Measurements from ENCODE around the gene ZSCAN4. TPM values are rescaled to one million over a fixed set of nuclear protein-coding genes. Genes with fewer than 3 reads are reported as not detected.

The ZSCAN4 gene
- total RNA-seq, 1 experiment from 2014 or later: not detected

- Mint-ChIP-seq H3K4me1 (ENCODE audit: low read depth, unreplicated experiment) (no peaks in the 10 kb centered on the region), H3K9me3 (ENCODE audit: low read depth, unreplicated experiment) (peaks cover 17% of the 10 kb centered on the region), H3K36me3 (ENCODE audit: insufficient read depth, unreplicated experiment) (peaks cover 35% of the 10 kb centered on the region), H3K4me3 (ENCODE audit: low read depth, unreplicated experiment) (no peak overlapping the region), H3K27ac (ENCODE audit: unreplicated experiment) (no peak overlapping the region), H3K27me3 (ENCODE audit: unreplicated experiment) (no peaks in the 10 kb centered on the region)
- intact Hi-C loops (cut with micrococcal nuclease; ENCODE audit: unreplicated experiment): loop anchor here (10.0 kb wide), 1 partner anchor 125 kb away; the partner anchor contains the start of gene ZNF552
- BruUV-seq (replicated peaks): no TSS peak
- TF ChIP-seq CTCF (IDR thresholded peaks at IDR 0.05; ENCODE audit: unreplicated experiment): no peak
- no peak for DNase-seq
- CTCF ChIA-PET: no interaction called here
These were observed 21.0 kb downstream of the ZSCAN4 start for GRCh38 chr19:57689750-57690149.

GRCh38 chr19:57701625-57702024, 32.9 kb downstream of the ZSCAN4 start:
- DNase-seq: no peak
- CTCF ChIA-PET: no interaction called here
- Mint-ChIP-seq H3K4me1 (ENCODE audit: low read depth, unreplicated experiment) (no peaks in the 10 kb centered on the region), H3K27me3 (ENCODE audit: unreplicated experiment) (no peaks in the 10 kb centered on the region), H3K36me3 (ENCODE audit: insufficient read depth, unreplicated experiment) (no peaks in the 10 kb centered on the region), H3K27ac (ENCODE audit: unreplicated experiment) (no peak overlapping the region), H3K9me3 (ENCODE audit: low read depth, unreplicated experiment) (peaks cover 38% of the 10 kb centered on the region), H3K4me3 (ENCODE audit: low read depth, unreplicated experiment) (no peak overlapping the region)
- BruUV-seq (replicated peaks): no TSS peak
- intact Hi-C loops (cut with micrococcal nuclease; ENCODE audit: unreplicated experiment): no loop called here
- no peak for TF ChIP-seq CTCF (IDR thresholded peaks at IDR 0.05; ENCODE audit: unreplicated experiment)

DNA sequence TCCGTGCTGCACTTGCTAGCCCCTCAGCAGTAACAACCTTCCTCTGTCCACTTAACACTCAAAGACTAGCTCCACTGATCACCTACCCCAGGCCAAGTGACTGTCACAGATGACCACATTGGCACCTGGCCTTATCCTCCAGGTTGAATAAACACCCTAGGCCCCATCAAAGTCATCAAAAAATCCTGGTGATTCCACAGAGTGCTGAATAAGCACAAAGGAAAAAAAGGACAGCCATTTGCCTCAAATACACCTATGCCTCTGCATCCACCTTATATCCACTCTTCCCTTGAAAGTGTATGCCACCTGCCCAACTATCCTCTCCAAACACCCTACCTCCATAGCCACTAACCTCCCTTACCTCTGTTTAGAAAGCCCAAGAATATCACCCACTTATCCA, 37.6 kb downstream of the ZSCAN4 start:
- Mint-ChIP-seq H3K4me1 (ENCODE audit: low read depth, unreplicated experiment) (no peaks in the 10 kb centered on the region), H3K36me3 (ENCODE audit: insufficient read depth, unreplicated experiment) (peaks cover 3% of the 10 kb centered on the region), H3K4me3 (ENCODE audit: low read depth, unreplicated experiment) (no peak overlapping the region), H3K27ac (ENCODE audit: unreplicated experiment) (no peak overlapping the region), H3K27me3 (ENCODE audit: unreplicated experiment) (no peaks in the 10 kb centered on the region), H3K9me3 (ENCODE audit: low read depth, unreplicated experiment) (peaks cover 34% of the 10 kb centered on the region)
- no peak for DNase-seq
- CTCF ChIA-PET: no interaction called here
- no TSS peak for BruUV-seq (replicated peaks)
- TF ChIP-seq CTCF (IDR thresholded peaks at IDR 0.05; ENCODE audit: unreplicated experiment): no peak
- intact Hi-C loops (cut with micrococcal nuclease; ENCODE audit: unreplicated experiment): no loop called here

DNA sequence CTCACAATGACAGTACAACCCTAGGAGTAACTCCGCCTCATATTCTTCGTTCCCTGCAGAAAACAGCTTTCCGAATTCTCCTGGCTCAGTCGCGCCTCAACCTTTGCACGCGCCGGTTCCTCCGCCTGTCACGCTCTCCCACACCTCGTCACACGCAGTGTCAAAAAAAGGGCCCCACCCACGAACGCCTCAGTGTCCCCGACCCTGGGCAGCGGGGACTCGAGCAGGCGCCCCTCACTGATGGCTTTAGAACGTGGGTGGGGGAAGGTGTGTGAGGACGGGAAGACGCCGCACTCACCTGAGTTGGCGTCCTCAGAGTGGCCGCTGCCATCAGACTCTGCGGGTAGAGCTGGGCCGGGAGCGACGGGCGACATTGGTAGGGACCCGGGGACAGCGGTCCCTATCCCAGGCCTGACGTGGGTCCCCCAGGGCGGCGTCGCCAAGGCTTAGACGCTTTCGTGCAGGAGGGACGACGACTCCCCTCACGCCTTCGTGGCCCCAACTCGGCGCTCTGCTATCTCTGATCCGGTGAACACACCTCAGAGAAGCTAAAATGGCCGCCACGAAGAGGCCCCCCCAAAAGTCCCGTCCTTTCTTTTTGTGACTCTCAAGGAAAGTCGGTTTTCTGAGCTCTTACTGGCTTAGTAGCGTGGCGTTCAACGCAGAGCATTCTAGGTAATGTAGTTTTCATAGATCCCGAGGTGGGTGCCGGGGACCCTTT, 40.1 kb downstream of the ZSCAN4 start, which contains the start of gene ZNF154:
Gene ZNF154, minus strand, starts transcription at position 564 of the 721 bp plus-strand sequence. Its CDS starts 233 bp downstream, at position 331.
- CTCF ChIA-PET: no interaction called here
- Mint-ChIP-seq H3K27me3 (ENCODE audit: unreplicated experiment) (no peaks in the 10 kb centered on the region), H3K4me3 (ENCODE audit: low read depth, unreplicated experiment) (no peak within 1 kb of the TSS), H3K4me1 (ENCODE audit: low read depth, unreplicated experiment) (no peaks in the 10 kb centered on the region), H3K9me3 (ENCODE audit: low read depth, unreplicated experiment) (peaks cover 23% of the 10 kb centered on the region), H3K36me3 (ENCODE audit: insufficient read depth, unreplicated experiment) (peaks cover 3% of the 10 kb centered on the region), H3K27ac (ENCODE audit: unreplicated experiment) (no peak within 1 kb of the TSS)
- no TSS peak for BruUV-seq (replicated peaks)
- DNase-seq: no peak
- intact Hi-C loops (cut with micrococcal nuclease; ENCODE audit: unreplicated experiment): no loop called here
- TF ChIP-seq CTCF (IDR thresholded peaks at IDR 0.05; ENCODE audit: unreplicated experiment): no peak

All from Calu3 (cell line).